ENCODE data around the gene ZNF554.

Gene ZNF554

GRCh38 chr19:2877398-2878331 is 58.0 kb downstream of the ZNF554 start:
- DNase-seq = no peak

DNA sequence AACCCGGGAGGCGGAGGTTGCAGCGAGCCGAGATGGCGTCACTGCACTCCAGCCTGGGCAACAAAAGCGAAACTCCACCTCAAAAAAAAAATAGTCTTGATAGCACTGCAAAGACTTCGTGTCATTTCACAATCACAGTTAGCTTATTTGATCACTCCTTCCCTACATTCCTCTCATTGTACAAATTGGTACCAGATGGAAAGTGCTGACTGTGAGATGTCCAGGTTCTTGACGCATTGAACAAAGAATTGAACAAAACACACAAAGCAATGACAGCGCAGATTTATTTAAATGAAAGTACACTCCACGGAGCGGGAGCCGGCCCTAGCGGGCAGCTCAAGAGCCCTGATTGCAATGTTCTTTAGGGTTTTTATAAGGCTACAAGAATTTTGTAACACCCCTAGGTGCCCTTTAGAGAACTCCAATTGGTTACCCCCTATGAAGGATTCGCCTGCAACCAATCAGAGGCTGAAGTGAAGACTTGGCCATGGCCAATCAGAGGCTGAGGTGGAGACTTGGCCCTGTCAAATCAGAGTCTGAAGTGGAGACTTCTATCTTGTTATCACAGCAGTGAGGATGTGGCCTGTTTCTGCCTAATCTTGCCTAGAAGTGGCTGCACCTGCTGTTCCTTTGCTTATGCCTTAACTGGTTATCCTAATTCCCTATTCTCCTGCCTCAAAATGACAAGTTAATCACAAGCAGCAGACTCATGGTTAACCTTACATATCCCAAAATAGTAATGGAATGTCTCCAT is 64.2 kb downstream of the ZNF554 start:
- no peak for DNase-seq

DNA sequence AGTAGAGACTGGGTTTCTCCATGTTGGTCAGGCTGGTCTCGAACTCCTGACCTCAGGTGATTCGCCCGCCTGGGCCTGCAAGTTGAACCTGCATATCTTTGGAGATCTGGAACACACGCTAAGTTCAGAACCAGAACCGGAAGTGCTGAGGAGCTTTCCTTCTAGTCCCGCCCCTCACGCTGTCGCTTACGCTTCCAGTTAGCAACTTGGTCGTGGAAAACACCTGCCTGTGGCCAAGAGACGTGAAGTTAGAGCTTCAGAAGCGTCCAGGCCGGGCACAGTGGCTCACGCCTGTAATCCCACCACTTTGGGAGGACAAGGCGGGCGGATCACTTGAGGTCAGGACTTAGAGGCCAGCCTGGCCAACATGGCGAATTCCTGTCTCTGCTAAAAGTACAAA is 66.1 kb downstream of the ZNF554 start:
- DNase-seq = no peak
